LoVo (cell line): ENCODE data around the gene KCNK10.

Experiments
- DNase-seq: peaks from one replicate; pipeline ENCODE4 v3.0.0-alpha.2; 2016; ENCODE audit warnings: low spot score

Gene KCNK10

GRCh38 chr14:88185843-88186242 is 137.2 kb downstream of the KCNK10 start:
- no peak for DNase-seq

- DNase-seq, result no peak
Observed at GRCh38 chr14:88184956-88185355, 138.1 kb downstream of the KCNK10 start.

- DNase-seq, result no peak
Observed at GRCh38 chr14:88181072-88181471, 142.0 kb downstream of the KCNK10 start.

- no peak for DNase-seq
Observed at GRCh38 chr14:88179716-88180115, 143.4 kb downstream of the KCNK10 start.

GRCh38 chr14:88170333-88170732 is 152.7 kb downstream of the KCNK10 start:
- DNase-seq, result no peak

GRCh38 chr14:88168498-88169165 is 154.4 kb downstream of the KCNK10 start:
- DNase-seq, result peak; percentile 29

- no peak for DNase-seq
Observed at GRCh38 chr14:88168025-88168424, 155.0 kb downstream of the KCNK10 start.

- DNase-seq, result peak; percentile 20
Observed at GRCh38 chr14:88166616-88167015, 156.5 kb downstream of the KCNK10 start.

- DNase-seq, result no peak
Observed at GRCh38 chr14:88164906-88165534, 158.0 kb downstream of the KCNK10 start.

GRCh38 chr14:88163731-88164255 is 159.3 kb downstream of the KCNK10 start:
- no peak for DNase-seq

GRCh38 chr14:88156127-88156526 is 166.9 kb downstream of the KCNK10 start:
- no peak for DNase-seq

- DNase-seq, result no peak
Observed at GRCh38 chr14:88154926-88155325, 168.1 kb downstream of the KCNK10 start.

GRCh38 chr14:88154321-88154720 is 168.7 kb downstream of the KCNK10 start:
- DNase-seq, result no peak

GRCh38 chr14:88146881-88147649 is 176.0 kb downstream of the KCNK10 start:
- no peak for DNase-seq

- DNase-seq, result no peak
Observed at GRCh38 chr14:88143810-88144209, 179.3 kb downstream of the KCNK10 start.

- no peak for DNase-seq
Observed at GRCh38 chr14:88142997-88143396, 180.1 kb downstream of the KCNK10 start.

GRCh38 chr14:88140874-88141273 is 182.2 kb downstream of the KCNK10 start:
- DNase-seq, result no peak

- no peak for DNase-seq
Observed at GRCh38 chr14:88137327-88137726, 185.7 kb downstream of the KCNK10 start.
